Stimulated activated CD4-positive, alpha-beta T cell treated with anti-CD3 and anti-CD28 coated beads, Interleukin-2, amount 100 ng/mL, for 24 hours (primary cell): Measurements from ENCODE around the gene NPM3.

Source experiments
- DNase-seq, 2 donors: peaks; one replicate each; pipeline ENCODE4 v3.0.0-alpha.2; 2020

NPM3 gene

DNA sequence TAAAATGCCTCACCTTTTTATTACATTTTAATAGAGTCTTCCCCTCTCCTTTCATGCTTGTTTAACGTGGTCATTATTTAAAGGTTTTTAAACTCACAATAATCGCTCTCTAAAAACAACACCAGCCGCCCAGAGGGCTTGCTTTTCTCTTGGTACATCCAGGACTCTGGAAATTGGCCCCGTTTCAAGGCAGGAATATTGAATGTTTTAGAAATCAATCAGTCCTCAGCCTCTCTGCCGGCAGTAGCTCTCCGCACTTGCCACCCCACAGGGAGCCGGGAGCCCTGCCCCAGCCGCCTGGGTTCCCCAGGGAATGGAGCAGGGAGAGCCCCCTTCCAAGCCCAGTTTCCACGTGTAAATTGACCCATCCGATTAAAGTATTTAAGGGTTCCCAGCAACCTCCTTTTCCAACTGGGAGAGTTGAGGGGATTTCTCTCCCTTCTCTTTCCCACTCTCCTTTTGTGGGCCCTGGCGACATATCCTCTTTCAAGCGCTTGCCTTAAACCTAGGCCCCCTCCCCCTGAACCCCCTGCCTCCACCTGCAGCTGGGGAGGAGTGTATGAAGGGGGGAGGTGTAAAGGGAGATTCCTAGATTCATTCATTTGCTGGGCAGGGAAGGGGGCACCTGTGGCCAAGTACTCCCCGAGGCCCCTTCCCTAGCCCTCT lies 9.2 kb downstream of the NPM3 start:
- DNase-seq: no peak

- no peak for DNase-seq
These were observed 10.1 kb downstream of the NPM3 start for GRCh38 chr10:101772895-101773761.

GRCh38 chr10:101772017-101772894 lies 11.0 kb downstream of the NPM3 start:
- DNase-seq: no peak

- no peak for DNase-seq
These were observed 11.9 kb downstream of the NPM3 start for GRCh38 chr10:101771380-101771779.

- no peak for DNase-seq
These were observed 12.7 kb downstream of the NPM3 start for GRCh38 chr10:101770331-101771215.

GRCh38 chr10:101769541-101770180 lies 13.6 kb downstream of the NPM3 start:
- DNase-seq: no peak

DNA sequence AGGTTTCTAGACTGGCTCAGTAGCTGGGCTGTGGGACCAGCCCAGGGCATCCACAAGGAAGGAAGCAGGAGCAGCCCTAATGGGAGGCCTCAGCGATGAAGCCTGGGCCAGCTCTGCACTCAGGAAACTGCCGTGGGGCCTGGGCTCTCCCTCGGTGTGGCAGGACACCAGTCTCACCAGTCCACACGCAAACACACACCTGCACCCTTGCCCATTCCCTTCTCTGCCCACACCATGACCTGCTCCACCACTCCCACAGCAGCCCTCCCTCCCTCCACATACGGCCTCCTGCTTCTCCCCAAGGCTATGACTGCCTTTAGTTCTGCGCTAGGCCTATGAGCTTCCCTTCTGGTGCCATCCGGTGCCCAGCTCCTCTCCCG lies 14.5 kb downstream of the NPM3 start:
- DNase-seq: no peak

- no peak for DNase-seq
These were observed 15.1 kb downstream of the NPM3 start for GRCh38 chr10:101767966-101768790.

GRCh38 chr10:101767600-101767945 lies 15.7 kb downstream of the NPM3 start:
- DNase-seq: no peak

- no peak for DNase-seq
These were observed 16.3 kb downstream of the NPM3 start for GRCh38 chr10:101766753-101767599.

GRCh38 chr10:101766306-101766705 lies 16.9 kb downstream of the NPM3 start:
- no peak for DNase-seq

- no peak for DNase-seq
These were observed 20.0 kb downstream of the NPM3 start for GRCh38 chr10:101763141-101763846.

GRCh38 chr10:101762736-101763135 lies 20.5 kb downstream of the NPM3 start:
- DNase-seq: no peak

DNA sequence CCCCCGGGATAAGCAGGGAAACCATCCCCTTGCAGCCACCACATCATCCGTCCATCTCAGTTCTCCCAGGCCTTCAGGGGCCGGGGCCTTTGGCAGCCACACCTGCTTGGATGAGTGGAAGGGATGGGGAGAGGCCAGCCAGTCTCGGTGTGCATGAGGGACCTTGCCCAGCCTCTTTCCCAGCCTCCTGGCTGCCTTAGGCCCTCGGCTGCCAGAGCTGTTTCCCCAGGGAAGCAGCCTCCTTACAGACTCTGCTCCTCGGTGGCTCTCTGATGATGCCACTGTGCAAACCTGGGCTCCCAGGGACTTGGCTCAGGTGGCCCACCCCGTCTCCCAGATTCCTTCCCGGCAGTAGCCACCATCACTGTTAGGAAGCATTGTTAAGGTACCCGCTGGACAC lies 22.0 kb downstream of the NPM3 start:
- no peak for DNase-seq

- DNase-seq: no peak
These were observed 22.7 kb downstream of the NPM3 start for GRCh38 chr10:101760510-101760909.

- DNase-seq: no peak
These were observed 23.7 kb downstream of the NPM3 start for GRCh38 chr10:101759309-101760247.

GRCh38 chr10:101758858-101759257 lies 24.4 kb downstream of the NPM3 start:
- DNase-seq: no peak

DNA sequence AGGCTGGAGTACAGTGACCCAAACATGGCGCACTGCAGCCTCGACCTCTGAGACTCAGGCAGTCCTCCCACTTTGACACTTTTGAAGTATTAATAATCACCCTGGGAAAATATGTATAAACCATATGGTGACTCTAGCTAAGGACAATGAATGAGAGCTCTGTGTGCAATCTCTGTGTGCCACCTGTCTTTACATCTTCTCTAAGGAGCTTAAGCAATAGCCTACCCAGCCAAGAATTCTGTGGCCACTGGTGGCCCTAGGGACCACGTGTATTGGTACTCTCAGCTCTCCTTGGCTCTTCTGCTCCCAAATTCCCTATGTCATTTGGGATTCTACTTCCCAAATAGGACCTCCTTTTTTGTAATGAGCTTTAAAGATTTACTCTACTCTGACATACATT lies 31.0 kb downstream of the NPM3 start:
- no peak for DNase-seq
